BLaER1 (cell line): Measurements from ENCODE around the gene ATP11B.

ENCODE experiments used
- H3K27ac ChIP-seq: shearing (Covaris generic); formaldehyde crosslinking; 2 replicates; pipeline ENCODE4 v1.8.1; 2022
- H3K27me3 ChIP-seq: shearing (Covaris generic); formaldehyde crosslinking; 2 replicates; pipeline ENCODE4 v1.8.1; 2022
- H3K36me3 ChIP-seq: shearing (Covaris generic); formaldehyde crosslinking; 2 replicates; pipeline ENCODE4 v1.8.1; 2022
- H3K4me1 ChIP-seq: shearing (Covaris generic); formaldehyde crosslinking; 2 replicates; pipeline ENCODE4 v1.8.1; 2022
- H3K4me2 ChIP-seq: shearing (Covaris generic); formaldehyde crosslinking; 2 replicates; pipeline ENCODE4 v1.8.1; 2022
- H3K4me3 ChIP-seq: shearing (Covaris generic); formaldehyde crosslinking; 2 replicates; pipeline ENCODE4 v1.8.1; 2022
- H3K9ac ChIP-seq: shearing (Covaris generic); formaldehyde crosslinking; 2 replicates; pipeline ENCODE4 v1.8.1; 2022
- H3K9me3 ChIP-seq: shearing (Covaris generic); formaldehyde crosslinking; 2 replicates; pipeline ENCODE4 v1.8.1; 2022
- H4K20me1 ChIP-seq: shearing (Covaris generic); formaldehyde crosslinking; 2 replicates; pipeline ENCODE4 v1.8.1; 2022
- Cebpa-rat ChIP-seq: shearing (Covaris generic); IDR thresholded peaks from 2 replicates; pipeline ENCODE4 v1.8.1; 2022

ATP11B gene

DNA sequence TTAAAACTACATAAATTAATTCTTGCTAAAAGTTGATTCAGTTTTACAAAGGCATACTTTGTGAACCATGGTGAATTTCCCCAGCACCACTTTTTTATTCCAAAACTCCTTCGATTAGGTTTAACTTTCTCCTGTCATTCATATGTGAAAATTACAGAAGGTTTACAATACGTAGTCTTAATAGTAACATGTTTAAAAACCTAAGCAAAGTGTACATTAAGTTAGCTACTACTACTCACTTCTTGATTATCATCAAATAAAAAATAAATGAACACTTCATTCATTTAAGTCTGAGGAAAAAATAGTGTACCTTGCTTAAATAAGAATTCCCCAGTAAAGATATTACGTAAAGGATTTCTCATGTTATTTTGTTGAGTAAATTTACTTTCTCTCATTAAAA lies 148.4 kb downstream of the ATP11B start:
- Histone ChIP-seq H3K4me2 (no peak overlapping the region), H3K9me3 (no peaks in the 10 kb centered on the region), H3K27ac (no peak overlapping the region), H3K4me1 (peaks cover 12% of the 10 kb centered on the region), H3K36me3 (peaks cover 25% of the 10 kb centered on the region), H3K4me3 (no peak overlapping the region), H3K9ac (no peak overlapping the region), H3K27me3 (no peaks in the 10 kb centered on the region), H4K20me1 (no peaks in the 10 kb centered on the region)
- no peak for TF ChIP-seq Cebpa-rat

DNA sequence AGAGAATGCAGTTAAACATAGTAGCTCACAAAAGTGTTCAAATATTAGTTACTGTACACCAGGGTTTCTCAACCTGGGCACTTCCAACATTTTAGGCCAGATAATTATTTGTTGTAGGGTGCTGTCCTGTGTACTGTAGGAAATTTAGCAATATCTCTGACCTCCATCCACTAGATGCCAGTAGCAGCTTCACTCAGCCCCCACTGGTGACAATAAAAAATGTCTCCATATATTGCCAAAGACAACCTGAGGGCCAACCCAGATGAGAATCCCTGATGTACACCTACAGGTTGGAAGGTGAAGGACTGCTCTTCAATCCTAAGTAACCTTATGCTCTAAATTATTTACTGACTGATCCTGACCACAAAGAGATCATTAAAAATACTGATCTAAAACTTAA lies 154.6 kb downstream of the ATP11B start:
- Histone ChIP-seq H3K9me3 (no peaks in the 10 kb centered on the region), H3K4me2 (no peak overlapping the region), H3K9ac (no peak overlapping the region), H3K27ac (no peak overlapping the region), H3K4me1 (no peaks in the 10 kb centered on the region), H4K20me1 (no peaks in the 10 kb centered on the region), H3K4me3 (no peak overlapping the region), H3K36me3 (peaks cover 59% of the 10 kb centered on the region), H3K27me3 (no peaks in the 10 kb centered on the region)
- no peak for TF ChIP-seq Cebpa-rat

DNA sequence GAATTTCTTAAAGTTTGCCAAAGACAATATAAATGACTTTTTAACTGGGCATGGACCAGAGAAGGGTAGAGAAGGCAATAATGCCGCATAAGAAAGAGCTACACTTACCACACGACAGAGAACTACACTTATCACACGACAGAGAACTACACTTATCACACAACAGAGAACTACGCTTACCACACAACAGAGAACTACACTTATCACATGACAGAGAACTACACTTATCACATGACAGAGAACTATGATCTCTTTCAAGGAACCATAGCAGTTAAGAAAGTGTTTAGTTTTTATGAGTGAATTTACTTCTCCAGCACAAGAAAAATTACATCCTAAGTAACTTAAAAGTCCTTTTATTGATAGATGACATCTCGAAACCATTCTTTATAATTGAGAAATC lies 155.0 kb downstream of the ATP11B start:
- H3K9me3 ChIP-seq = no peaks in the 10 kb centered on the region
- peaks cover 63% of the 10 kb centered on the region for H3K36me3 ChIP-seq
- H3K4me3 ChIP-seq = no peak overlapping the region
- H4K20me1 ChIP-seq = no peaks in the 10 kb centered on the region
- no peak overlapping the region for H3K4me2 ChIP-seq
- H3K27me3 ChIP-seq = no peaks in the 10 kb centered on the region
- H3K9ac ChIP-seq = no peak overlapping the region
- no peak overlapping the region for H3K27ac ChIP-seq
- TF ChIP-seq Cebpa-rat = no peak
- no peaks in the 10 kb centered on the region for H3K4me1 ChIP-seq

DNA sequence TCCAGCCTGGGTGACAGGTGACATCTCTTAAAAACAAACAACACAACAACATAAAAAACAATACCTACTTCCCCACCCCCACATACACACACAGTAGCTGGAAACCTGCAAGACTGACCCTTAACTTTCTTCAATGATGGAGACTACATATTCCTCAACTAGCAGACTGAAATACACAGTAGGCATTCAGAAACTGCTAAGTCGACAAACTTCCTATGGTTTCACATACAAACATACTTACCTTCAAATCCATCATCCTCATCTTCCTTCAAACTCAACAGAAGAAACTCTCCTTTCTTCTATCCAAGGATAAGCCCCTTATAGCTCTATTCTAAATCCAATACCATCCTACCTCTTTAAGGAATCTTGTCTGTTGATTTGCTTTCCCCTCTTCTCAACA lies 156.4 kb downstream of the ATP11B start:
- Histone ChIP-seq H3K4me2 (no peak overlapping the region), H3K36me3 (peaks cover 72% of the 10 kb centered on the region), H4K20me1 (no peaks in the 10 kb centered on the region), H3K27me3 (no peaks in the 10 kb centered on the region), H3K27ac (no peak overlapping the region), H3K4me1 (no peaks in the 10 kb centered on the region), H3K9ac (no peak overlapping the region), H3K4me3 (no peak overlapping the region), H3K9me3 (no peaks in the 10 kb centered on the region)
- no peak for TF ChIP-seq Cebpa-rat

DNA sequence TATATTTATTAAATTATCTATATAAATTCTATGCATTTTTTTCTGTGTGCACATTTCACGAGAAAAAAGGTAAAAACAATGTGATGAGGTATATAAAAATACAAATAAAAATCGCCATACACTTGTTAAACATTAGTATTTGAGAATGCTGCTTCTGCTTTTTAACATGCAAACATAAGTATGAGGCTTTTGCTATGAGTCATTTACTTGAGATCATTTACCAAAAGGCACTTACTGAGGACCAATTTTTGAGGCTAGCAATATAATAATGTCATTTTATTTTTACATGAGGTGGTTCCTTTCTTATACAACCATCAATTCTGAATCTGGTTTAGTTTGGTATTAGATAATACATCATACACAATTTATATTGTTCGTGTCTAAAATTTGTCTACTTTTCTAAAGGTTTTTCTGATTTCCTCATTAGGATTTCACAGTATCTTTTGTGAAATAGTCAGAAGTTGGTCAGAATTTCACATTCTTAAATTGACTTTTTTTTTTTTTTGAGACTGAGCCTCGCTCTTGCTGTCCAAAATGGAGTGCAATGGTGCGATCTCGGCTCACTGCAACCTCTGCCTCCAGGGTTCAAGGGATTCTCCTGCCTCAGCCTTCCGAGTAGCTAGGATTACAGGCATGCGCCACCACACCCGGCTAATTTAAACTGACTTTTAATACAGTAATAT lies 161.4 kb downstream of the ATP11B start:
- Histone ChIP-seq H3K27me3 (no peaks in the 10 kb centered on the region), H4K20me1 (peaks cover 2% of the 10 kb centered on the region; the same call in 1 of the 2 replicates), H3K4me3 (no peak overlapping the region), H3K4me2 (no peak overlapping the region), H3K9me3 (no peaks in the 10 kb centered on the region), H3K27ac (no peak overlapping the region), H3K4me1 (no peaks in the 10 kb centered on the region; the same call in 1 of the 2 replicates), H3K9ac (no peak overlapping the region), H3K36me3 (peaks cover 73% of the 10 kb centered on the region)
- no peak for TF ChIP-seq Cebpa-rat

DNA sequence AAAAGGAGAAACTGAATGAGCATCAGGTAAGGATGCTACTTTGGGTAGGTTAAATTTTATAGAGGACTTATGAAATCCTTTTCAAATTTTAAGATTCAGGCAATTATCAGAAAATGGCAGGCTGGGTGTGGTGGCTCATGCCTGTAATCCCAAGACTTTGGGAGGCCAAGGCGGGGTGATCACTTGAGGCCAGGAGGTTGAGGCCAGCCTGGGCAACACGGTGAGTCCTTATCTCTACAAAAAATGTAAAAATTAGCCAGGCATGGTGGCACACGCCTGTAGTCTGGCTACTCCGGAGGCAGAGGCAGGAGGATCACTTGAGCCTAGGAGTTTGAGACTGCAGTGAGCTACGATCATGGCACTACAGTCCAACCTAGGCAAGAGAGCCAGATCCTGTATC lies 163.9 kb downstream of the ATP11B start:
- Histone ChIP-seq H3K36me3 (peaks cover 75% of the 10 kb centered on the region), H3K4me2 (no peak overlapping the region), H3K4me3 (no peak overlapping the region), H3K9ac (no peak overlapping the region), H3K9me3 (no peaks in the 10 kb centered on the region), H3K27me3 (no peaks in the 10 kb centered on the region), H3K27ac (no peak overlapping the region), H4K20me1 (peaks cover 12% of the 10 kb centered on the region), H3K4me1 (no peaks in the 10 kb centered on the region; the same call in 1 of the 2 replicates)
- TF ChIP-seq Cebpa-rat = no peak

DNA sequence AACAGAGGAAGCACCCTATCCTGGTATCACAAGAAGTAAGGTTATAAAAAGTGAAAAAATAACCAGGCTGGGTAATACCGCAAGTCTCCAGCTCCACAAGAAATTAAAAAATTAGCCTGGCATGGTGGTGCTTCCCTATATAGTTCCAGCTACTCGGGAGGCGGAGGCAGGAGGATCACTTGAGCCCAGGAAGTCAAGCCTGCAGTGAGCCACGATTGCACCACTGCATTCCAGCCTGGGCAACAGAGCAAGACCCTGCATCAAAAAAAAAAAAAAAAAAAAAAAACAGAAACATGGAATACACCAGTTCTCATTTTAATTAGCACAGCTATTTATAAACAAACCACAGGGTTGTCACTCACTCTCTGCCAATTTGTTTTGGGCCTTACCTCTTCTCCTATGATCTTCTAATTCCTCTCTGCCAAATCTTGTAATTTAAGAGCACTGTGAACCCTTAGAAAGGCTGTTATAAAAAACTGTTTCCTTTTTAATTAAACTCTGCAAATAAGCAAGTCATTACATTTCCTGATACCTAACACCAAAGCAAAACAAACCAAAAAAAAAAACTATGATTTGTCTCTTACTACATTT lies 164.5 kb downstream of the ATP11B start:
- no peaks in the 10 kb centered on the region; the same call in 1 of the 2 replicates for H3K4me1 ChIP-seq
- TF ChIP-seq Cebpa-rat = no peak
- H3K27ac ChIP-seq = no peak overlapping the region
- peaks cover 75% of the 10 kb centered on the region for H3K36me3 ChIP-seq
- H3K4me3 ChIP-seq = no peak overlapping the region
- H3K9ac ChIP-seq = no peak overlapping the region
- peaks cover 17% of the 10 kb centered on the region for H4K20me1 ChIP-seq
- no peaks in the 10 kb centered on the region for H3K27me3 ChIP-seq
- no peak overlapping the region for H3K4me2 ChIP-seq
- no peaks in the 10 kb centered on the region for H3K9me3 ChIP-seq

DNA sequence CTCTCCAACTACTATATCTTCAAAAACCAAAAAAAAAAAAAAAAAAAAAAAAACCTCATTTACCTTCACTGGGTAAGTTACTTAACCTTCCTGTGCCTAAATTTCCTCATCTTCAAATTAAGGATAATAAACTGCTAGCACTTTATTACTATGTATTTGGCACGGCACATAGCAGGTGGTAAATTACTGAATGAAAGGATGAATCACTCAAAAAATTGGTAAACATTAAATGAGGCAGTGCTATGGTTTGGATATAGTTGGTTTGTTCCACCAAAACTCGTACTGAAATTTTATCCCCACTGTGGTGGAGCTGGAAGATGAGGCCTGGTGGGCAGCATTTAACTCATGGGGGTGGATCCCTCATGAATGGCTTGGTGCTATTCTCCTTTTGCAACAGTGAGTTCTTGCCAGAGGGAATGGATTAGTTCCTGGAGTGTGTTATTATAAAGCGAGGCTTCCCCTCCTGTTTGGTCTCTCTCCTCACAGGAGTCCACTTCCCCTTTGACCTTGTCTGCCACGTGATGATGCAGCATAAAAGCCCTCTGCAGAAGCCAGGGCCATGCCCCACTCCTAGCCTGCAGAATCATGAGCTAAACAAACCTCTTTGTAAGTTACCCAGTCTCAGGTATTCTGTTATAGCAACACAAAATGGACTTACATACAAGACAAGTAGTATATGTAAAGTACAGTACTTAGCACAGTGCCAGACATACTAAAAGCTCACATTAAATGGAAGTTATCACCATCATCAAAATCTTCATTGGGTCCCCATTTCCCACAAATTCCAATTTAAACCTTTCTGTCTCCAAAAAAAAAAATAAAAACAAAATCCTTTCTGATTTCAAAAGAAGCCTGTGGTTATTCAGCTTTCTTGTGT lies 166.4 kb downstream of the ATP11B start:
- Histone ChIP-seq H3K9me3 (no peaks in the 10 kb centered on the region), H3K9ac (no peak overlapping the region), H3K4me3 (no peak overlapping the region), H4K20me1 (peaks cover 37% of the 10 kb centered on the region), H3K36me3 (peaks cover 67% of the 10 kb centered on the region), H3K27me3 (no peaks in the 10 kb centered on the region), H3K4me2 (no peak overlapping the region), H3K27ac (no peak overlapping the region), H3K4me1 (no peaks in the 10 kb centered on the region; the same call in 1 of the 2 replicates)
- no peak for TF ChIP-seq Cebpa-rat

DNA sequence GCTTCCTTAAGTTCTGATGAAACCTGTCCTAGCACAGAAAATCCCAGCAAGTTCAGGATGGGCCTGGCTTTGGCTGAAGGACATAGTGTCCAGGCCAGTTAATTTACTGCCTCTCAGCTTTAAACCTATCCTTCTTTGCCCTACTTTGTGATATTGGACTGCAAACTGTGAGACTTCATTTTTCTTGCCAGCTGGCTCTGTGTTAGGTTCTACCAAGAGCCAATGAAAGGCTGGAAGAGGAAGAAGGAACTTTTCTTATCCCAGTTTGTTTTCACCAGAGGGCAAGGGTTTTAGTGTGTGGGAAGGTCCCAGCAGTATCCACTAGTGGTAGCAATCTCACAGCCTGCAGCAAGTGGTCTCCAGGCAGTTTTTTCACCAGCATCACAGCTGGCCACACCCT lies 168.9 kb downstream of the ATP11B start:
- Histone ChIP-seq H3K4me3 (no peak overlapping the region), H4K20me1 (peaks cover 61% of the 10 kb centered on the region), H3K9me3 (no peaks in the 10 kb centered on the region), H3K4me2 (no peak overlapping the region), H3K27me3 (no peaks in the 10 kb centered on the region), H3K36me3 (peaks cover 48% of the 10 kb centered on the region), H3K27ac (no peak overlapping the region), H3K4me1 (peaks cover 11% of the 10 kb centered on the region), H3K9ac (no peak overlapping the region)
- TF ChIP-seq Cebpa-rat = no peak

DNA sequence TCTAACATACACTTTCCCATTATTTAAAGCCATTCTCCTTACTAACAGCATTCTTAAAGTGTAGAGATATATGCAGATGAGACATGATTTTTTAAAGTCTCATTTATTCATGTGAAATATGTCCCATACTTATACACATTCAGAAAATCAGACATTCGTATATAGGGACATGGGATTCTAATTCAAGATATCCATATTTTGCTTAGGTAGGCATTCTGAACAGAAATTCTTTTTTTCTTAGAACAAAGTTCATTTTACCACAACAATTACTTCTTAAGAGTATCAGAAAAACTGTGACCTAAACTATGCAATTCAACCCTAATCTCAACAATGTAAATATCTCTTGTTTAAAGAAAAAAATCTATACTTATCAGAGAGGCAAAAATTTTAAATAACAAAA lies 170.9 kb downstream of the ATP11B start:
- Histone ChIP-seq H3K27ac (no peak overlapping the region), H3K4me2 (no peak overlapping the region), H3K9ac (no peak overlapping the region), H4K20me1 (peaks cover 81% of the 10 kb centered on the region), H3K27me3 (no peaks in the 10 kb centered on the region), H3K4me3 (no peak overlapping the region), H3K9me3 (no peaks in the 10 kb centered on the region), H3K4me1 (peaks cover 23% of the 10 kb centered on the region), H3K36me3 (peaks cover 40% of the 10 kb centered on the region)
- TF ChIP-seq Cebpa-rat = no peak
